ENCODE data around the gene UTP4.

Gene UTP4

DNA sequence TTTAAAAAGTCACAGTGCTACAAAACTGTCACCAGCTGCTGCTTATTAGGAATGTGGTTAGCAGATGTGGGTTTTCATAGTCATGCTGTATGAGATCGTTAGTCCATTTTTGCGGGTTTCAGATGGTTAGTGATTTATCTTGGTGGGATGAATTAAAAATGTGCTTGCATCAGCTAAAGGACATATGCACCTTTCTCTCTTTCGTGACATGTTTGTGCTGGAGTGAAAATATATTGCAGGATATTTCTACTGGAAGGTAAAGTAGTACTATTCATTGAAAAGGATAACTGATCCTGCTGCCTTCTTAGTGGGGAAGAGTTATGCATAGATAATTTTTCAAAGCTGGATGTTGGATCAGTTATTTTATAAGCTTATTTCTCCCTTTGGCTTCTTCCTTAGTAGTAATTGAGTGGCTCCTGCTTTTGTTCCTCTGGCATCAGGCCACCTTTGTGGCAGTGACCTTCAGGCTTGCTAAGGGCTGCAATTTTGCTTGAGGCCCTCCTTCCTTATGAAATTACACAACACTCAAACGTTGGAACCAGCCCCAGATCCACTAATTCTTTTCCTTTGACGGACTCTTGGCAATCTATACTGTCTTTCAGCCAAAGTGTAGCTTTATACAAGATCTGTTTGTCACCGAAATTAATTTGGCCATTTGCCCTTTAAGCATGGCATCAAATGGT lies 47.0 kb downstream of the UTP4 start:
- Histone ChIP-seq H3K4me3 (ENCODE audit: low read length) (no peak overlapping the region), H3K9ac (ENCODE audit: low read length) (no peak overlapping the region), H3K9me3 (ENCODE audit: insufficient read depth, low read length) (no peaks in the 10 kb centered on the region), H2AFZ (ENCODE audit: low read depth, low read length) (no peak overlapping the region), H4K20me1 (ENCODE audit: insufficient read depth, low read length) (no peaks in the 10 kb centered on the region), H3K79me2 (ENCODE audit: low read length) (no peaks in the 10 kb centered on the region), H3K36me3 (replicated peaks; ENCODE audit: low read depth, low read length) (no peaks in the 10 kb centered on the region), H3K4me2 (ENCODE audit: low read length) (no peak overlapping the region), H3K27me3 (ENCODE audit: low read depth, low read length) (no peaks in the 10 kb centered on the region), H3K4me1 (ENCODE audit: low read length) (no peaks in the 10 kb centered on the region), H3K27ac (ENCODE audit: low read length) (no peak overlapping the region)
- TF ChIP-seq EZH2phosphoT487 (IDR thresholded peaks at IDR 0.05; ENCODE audit: low read depth), result no peak
- TF ChIP-seq, protein P1, sequence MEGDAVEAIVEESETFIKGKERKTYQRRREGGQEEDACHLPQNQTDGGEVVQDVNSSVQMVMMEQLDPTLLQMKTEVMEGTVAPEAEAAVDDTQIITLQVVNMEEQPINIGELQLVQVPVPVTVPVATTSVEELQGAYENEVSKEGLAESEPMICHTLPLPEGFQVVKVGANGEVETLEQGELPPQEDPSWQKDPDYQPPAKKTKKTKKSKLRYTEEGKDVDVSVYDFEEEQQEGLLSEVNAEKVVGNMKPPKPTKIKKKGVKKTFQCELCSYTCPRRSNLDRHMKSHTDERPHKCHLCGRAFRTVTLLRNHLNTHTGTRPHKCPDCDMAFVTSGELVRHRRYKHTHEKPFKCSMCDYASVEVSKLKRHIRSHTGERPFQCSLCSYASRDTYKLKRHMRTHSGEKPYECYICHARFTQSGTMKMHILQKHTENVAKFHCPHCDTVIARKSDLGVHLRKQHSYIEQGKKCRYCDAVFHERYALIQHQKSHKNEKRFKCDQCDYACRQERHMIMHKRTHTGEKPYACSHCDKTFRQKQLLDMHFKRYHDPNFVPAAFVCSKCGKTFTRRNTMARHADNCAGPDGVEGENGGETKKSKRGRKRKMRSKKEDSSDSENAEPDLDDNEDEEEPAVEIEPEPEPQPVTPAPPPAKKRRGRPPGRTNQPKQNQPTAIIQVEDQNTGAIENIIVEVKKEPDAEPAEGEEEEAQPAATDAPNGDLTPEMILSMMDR (IDR thresholded peaks at IDR 0.05; ENCODE audit: low read depth, low read length), result no peak

DNA sequence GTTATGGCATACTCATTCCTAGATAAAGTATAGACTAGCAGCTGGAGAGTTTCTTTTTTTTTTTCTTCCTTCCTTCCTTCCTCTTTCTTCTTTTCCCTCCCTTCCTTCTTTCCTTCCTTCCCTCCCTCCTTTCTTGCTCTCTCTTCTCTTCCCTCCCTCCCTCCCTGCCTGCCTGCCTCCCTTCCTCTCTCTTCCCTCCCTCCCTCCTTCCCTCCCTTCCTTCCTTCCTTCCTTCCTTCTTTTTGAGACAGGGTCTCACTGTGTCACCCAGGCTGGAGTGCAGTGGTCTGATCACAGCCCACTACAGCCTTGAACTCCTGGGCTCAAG lies 47.5 kb downstream of the UTP4 start:
- H3K9ac ChIP-seq (ENCODE audit: low read length), result no peak overlapping the region
- no peak for TF ChIP-seq EZH2phosphoT487 (IDR thresholded peaks at IDR 0.05; ENCODE audit: low read depth)
- TF ChIP-seq, protein P1 (IDR thresholded peaks at IDR 0.05; ENCODE audit: low read depth, low read length), result no peak
- H3K4me1 ChIP-seq (ENCODE audit: low read length), result no peaks in the 10 kb centered on the region
- no peak overlapping the region for H2AFZ ChIP-seq (ENCODE audit: low read depth, low read length)
- H3K36me3 ChIP-seq (replicated peaks; ENCODE audit: low read depth, low read length), result no peaks in the 10 kb centered on the region
- H4K20me1 ChIP-seq (ENCODE audit: insufficient read depth, low read length), result no peaks in the 10 kb centered on the region
- H3K4me3 ChIP-seq (ENCODE audit: low read length), result no peak overlapping the region
- no peaks in the 10 kb centered on the region for H3K9me3 ChIP-seq (ENCODE audit: insufficient read depth, low read length)
- H3K4me2 ChIP-seq (ENCODE audit: low read length), result no peak overlapping the region
- H3K79me2 ChIP-seq (ENCODE audit: low read length), result no peaks in the 10 kb centered on the region
- no peak overlapping the region for H3K27ac ChIP-seq (ENCODE audit: low read length)
- no peaks in the 10 kb centered on the region for H3K27me3 ChIP-seq (ENCODE audit: low read depth, low read length)

DNA sequence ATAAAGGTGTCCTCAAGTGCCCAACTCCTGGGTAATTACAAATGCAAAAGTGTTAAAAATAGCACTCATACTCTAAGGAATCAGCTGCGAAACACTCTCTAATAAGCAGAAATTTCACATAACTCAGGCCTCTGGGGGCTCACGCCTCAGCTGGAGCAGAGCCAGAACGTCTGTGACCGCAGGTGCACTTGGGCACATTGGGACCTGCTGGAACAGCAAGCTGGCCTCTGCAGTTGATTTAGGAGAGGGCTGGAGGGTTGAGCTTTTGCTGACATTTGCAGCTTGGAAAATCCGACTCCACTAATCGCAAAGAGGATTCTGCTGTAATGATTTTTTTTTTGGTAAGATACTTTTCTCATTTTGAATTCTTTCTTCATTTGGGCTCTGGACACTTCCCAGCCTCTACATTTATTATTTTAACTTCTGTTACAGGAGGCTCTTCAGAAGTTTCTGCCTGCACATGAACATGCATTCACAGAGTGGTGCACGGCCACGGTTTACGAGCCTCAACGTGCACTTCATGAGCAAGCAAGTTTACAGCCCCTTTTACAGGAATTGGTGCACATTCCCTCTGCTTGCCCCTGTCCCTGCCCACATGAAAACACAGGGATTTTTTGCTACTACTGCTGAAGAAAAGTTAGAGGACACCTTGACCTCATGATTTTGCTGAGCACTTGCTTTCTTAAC lies 50.4 kb downstream of the UTP4 start:
- Histone ChIP-seq H3K27ac (ENCODE audit: low read length) (no peak overlapping the region), H3K79me2 (ENCODE audit: low read length) (peaks cover 2% of the 10 kb centered on the region; the same call in 1 of the 2 replicates), H3K4me1 (ENCODE audit: low read length) (peaks cover 6% of the 10 kb centered on the region), H3K9ac (ENCODE audit: low read length) (no peak overlapping the region), H3K9me3 (ENCODE audit: insufficient read depth, low read length) (no peaks in the 10 kb centered on the region), H2AFZ (ENCODE audit: low read depth, low read length) (no peak overlapping the region), H3K27me3 (ENCODE audit: low read depth, low read length) (no peaks in the 10 kb centered on the region), H3K4me2 (ENCODE audit: low read length) (no peak overlapping the region), H4K20me1 (ENCODE audit: insufficient read depth, low read length) (no peaks in the 10 kb centered on the region), H3K36me3 (replicated peaks; ENCODE audit: low read depth, low read length) (no peaks in the 10 kb centered on the region), H3K4me3 (ENCODE audit: low read length) (no peak overlapping the region)
- no peak for TF ChIP-seq EZH2phosphoT487 (IDR thresholded peaks at IDR 0.05; ENCODE audit: low read depth)
- TF ChIP-seq, protein P1 (IDR thresholded peaks at IDR 0.05; ENCODE audit: low read depth, low read length), result no peak

DNA sequence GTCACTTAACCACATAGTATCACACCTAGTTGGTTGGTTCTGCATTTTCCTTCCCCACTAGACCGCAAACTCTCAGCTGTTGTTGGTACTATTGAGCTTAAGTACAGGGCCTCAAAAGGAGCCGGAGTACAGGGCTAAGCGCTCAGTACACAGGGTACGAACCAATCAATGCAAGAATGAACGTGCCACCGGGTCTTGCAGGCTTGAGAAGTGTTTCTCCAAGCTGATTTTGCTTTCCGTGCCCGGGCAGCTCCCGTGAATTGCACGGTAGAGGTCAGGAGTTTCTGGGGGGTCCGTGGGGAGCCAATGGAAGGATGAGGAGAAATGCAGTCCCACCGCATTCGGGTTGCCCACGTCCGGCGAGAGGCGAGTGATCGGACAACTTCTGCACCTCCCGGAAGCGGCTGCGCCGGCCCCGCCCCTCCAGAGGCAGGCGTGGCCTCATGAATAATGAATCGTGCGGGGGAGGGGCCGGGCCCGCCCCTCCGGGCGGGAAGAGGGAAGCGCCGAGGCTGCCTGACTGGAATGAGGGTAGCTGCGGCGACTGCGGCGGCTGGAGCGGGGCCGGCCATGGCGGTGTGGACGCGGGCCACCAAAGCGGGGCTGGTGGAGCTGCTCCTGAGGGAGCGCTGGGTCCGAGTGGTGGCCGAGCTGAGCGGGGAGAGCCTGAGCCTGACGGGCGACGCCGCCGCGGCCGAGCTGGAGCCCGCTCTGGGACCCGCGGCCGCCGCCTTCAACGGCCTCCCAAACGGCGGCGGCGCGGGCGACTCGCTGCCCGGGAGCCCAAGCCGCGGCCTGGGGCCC lies 54.4 kb downstream of the UTP4 start, which contains the start of gene SNTB2:
TSS of gene SNTB2 (plus strand) at position 523 of the 804 bp plus-strand sequence. CDS start at position 526, 3 bp downstream.
- Histone ChIP-seq H3K4me2 (ENCODE audit: low read length) (peak within 1 kb of the TSS; percentile 92), H4K20me1 (ENCODE audit: insufficient read depth, low read length) (peaks cover 26% of the 10 kb centered on the region), H3K4me3 (ENCODE audit: low read length) (peak within 1 kb of the TSS; percentile 88), H2AFZ (ENCODE audit: low read depth, low read length) (0 out of 2 replicates have a peak within 1 kb of the TSS, but pooled peaks have one; percentile 77), H3K79me2 (ENCODE audit: low read length) (peaks cover 35% of the 10 kb centered on the region), H3K4me1 (ENCODE audit: low read length) (peaks cover 14% of the 10 kb centered on the region), H3K27ac (ENCODE audit: low read length) (peak within 1 kb of the TSS; percentile 97), H3K9ac (ENCODE audit: low read length) (peak within 1 kb of the TSS; percentile 75), H3K9me3 (ENCODE audit: insufficient read depth, low read length) (no peaks in the 10 kb centered on the region), H3K36me3 (replicated peaks; ENCODE audit: low read depth, low read length) (peaks cover 6% of the 10 kb centered on the region), H3K27me3 (ENCODE audit: low read depth, low read length) (no peaks in the 10 kb centered on the region)
- TF ChIP-seq EZH2phosphoT487 (IDR thresholded peaks at IDR 0.05; ENCODE audit: low read depth), result no peak
- TF ChIP-seq, protein P1 (IDR thresholded peaks at IDR 0.05; ENCODE audit: low read depth, low read length), result no peak
